A673 (cell line): ENCODE data around the gene SH3RF1. TPM values are rescaled to one million over a fixed set of nuclear protein-coding genes. Genes with fewer than 3 reads are reported as not detected.
"Not testable (repeated sequence)": the region's sequence is repeated elsewhere in the genome, so short reads cannot be mapped to it uniquely, and the experiment has no call there.

ENCODE experiments used
- BruUV-seq: library from RNA; stranded (reverse); fragments of 400-500 nt; replicated peaks from 2 replicates; lab custom pipeline; 2021; lab: Mats Ljungman, UMichigan
- CTCF ChIA-PET: fragments of 300-600 bp; sonication (Branson Sonifier 250); formaldehyde crosslinking; loops from one replicate; lab custom pipeline; 2022; ENCODE audit warnings: antibody characterized with exemption; lab: Charles Lee
- POLR2A ChIA-PET: fragments of 300-600 bp; sonication (Branson Sonifier 250); formaldehyde crosslinking; loops from one replicate; lab custom pipeline; 2022; ENCODE audit warnings: antibody characterized with exemption; ENCODE audit not compliant: low non-redundant PET; lab: Charles Lee
- DNase-seq: peaks from one replicate; pipeline ENCODE4 v3.0.0-alpha.2; 2015; ENCODE audit warnings: low spot score
- H3K27ac ChIP-seq: fragments of 200-600 bp; sonication (generic); 2 replicates; pipeline ENCODE4 v1.5.1; 2016; ENCODE audit warnings: mixed run types, low read depth, mild to moderate bottlenecking, mixed read lengths, antibody characterized with exemption, low read length; ENCODE audit not compliant: poor library complexity, severe bottlenecking
- H3K27me3 ChIP-seq: fragments of 200-600 bp; sonication (generic); replicated peaks from 2 replicates; pipeline ENCODE4 v1.6.1; 2017; ENCODE audit warnings: mixed run types, low read depth, mild to moderate bottlenecking, mixed read lengths, antibody characterized with exemption, low read length; ENCODE audit not compliant: insufficient read depth, poor library complexity
- H3K36me3 ChIP-seq: fragments of 200-600 bp; sonication (generic); 2 replicates; pipeline ENCODE4 v1.6.1; 2016; ENCODE audit warnings: mixed run types, mild to moderate bottlenecking, mixed read lengths, antibody characterized with exemption, low read length; ENCODE audit not compliant: insufficient read depth, poor library complexity, severe bottlenecking
- H3K4me1 ChIP-seq: fragments of 200-600 bp; sonication (generic); 2 replicates; pipeline ENCODE4 v1.6.1; 2017; ENCODE audit warnings: mixed run types, mild to moderate bottlenecking, mixed read lengths, antibody characterized with exemption, low read length; ENCODE audit not compliant: insufficient read depth, poor library complexity, severe bottlenecking
- H3K4me3 ChIP-seq: fragments of 200-600 bp; sonication (generic); 2 replicates; pipeline ENCODE4 v1.5.1; 2016; ENCODE audit warnings: low read depth, mixed run types, mild to moderate bottlenecking, mixed read lengths, low read length; ENCODE audit not compliant: poor library complexity, severe bottlenecking
- H3K9me3 ChIP-seq: fragments of 200-600 bp; sonication (generic); 2 replicates; pipeline ENCODE4 v1.6.1; 2016; ENCODE audit warnings: mixed run types, low read depth, mild to moderate bottlenecking, mixed read lengths, antibody characterized with exemption, low read length; ENCODE audit not compliant: poor library complexity, severe bottlenecking
- EZH2 ChIP-seq: fragments of 200-600 bp; sonication (generic); IDR thresholded peaks from 2 replicates; pipeline ENCODE4 v1.6.1; 2017; ENCODE audit warnings: borderline replicate concordance, low read depth, mild to moderate bottlenecking, mixed read lengths, antibody characterized with exemption, low read length; ENCODE audit not compliant: poor library complexity, severe bottlenecking
- intact Hi-C: fragments of 100-400 bp; cut with micrococcal nuclease; formaldehyde crosslinking; loops from one replicate; pipeline ENCODE4 v1.10.0; 2022; ENCODE audit not compliant: unreplicated experiment
- total RNA-seq: library from RNA; stranded (reverse); gene quantifications from 2 replicates; pipeline ENCODE4 v1.2.3, GENCODE V29; 2021
- TF ChIP-seq, protein P1 (sequence below): fragments of 300-800, 200-600 bp; sonication (generic); conservative IDR thresholded peaks from 2 replicates; pipeline ENCODE4 v1.5.1; 2017; ENCODE audit warnings: low read depth, mild to moderate bottlenecking, antibody characterized with exemption, low read length, moderate library complexity, mixed read lengths

SH3RF1 gene
- total RNA-seq, 1 experiment from 2014 or later = 15.3 TPM

DNA sequence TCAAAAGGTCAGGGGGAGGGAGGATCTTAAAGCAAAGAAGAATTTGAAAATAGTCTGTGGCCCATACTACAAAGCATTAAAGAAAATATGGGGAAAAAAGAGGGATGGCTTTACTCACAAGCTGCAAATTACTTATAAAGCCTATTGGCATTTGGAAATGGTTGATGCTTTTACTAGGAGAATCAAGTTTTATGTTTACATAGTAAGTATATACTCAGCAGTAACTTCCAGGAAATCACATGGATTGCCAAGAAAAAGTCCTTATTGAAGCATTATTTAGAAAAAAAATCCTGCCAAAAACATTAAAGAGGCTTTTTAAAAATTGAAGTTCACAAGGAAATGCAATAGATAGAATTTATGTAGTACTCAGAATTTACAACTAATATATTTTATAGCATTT is 8.4 kb upstream of the SH3RF1 start:
- Histone ChIP-seq H3K27me3 (no peaks in the 10 kb centered on the region), H3K27ac (no peak overlapping the region), H3K4me3 (no peak overlapping the region), H3K4me1 (peaks cover 9% of the 10 kb centered on the region), H3K36me3 (no peaks in the 10 kb centered on the region), H3K9me3 (no peaks in the 10 kb centered on the region)
- BruUV-seq = no TSS peak
- CTCF ChIA-PET = no interaction called here
- intact Hi-C loops = no loop called here
- POLR2A ChIA-PET = no interaction called here
- no peak for TF ChIP-seq EZH2
- TF ChIP-seq, protein P1, sequence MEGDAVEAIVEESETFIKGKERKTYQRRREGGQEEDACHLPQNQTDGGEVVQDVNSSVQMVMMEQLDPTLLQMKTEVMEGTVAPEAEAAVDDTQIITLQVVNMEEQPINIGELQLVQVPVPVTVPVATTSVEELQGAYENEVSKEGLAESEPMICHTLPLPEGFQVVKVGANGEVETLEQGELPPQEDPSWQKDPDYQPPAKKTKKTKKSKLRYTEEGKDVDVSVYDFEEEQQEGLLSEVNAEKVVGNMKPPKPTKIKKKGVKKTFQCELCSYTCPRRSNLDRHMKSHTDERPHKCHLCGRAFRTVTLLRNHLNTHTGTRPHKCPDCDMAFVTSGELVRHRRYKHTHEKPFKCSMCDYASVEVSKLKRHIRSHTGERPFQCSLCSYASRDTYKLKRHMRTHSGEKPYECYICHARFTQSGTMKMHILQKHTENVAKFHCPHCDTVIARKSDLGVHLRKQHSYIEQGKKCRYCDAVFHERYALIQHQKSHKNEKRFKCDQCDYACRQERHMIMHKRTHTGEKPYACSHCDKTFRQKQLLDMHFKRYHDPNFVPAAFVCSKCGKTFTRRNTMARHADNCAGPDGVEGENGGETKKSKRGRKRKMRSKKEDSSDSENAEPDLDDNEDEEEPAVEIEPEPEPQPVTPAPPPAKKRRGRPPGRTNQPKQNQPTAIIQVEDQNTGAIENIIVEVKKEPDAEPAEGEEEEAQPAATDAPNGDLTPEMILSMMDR = no peak
- no peak for DNase-seq

DNA sequence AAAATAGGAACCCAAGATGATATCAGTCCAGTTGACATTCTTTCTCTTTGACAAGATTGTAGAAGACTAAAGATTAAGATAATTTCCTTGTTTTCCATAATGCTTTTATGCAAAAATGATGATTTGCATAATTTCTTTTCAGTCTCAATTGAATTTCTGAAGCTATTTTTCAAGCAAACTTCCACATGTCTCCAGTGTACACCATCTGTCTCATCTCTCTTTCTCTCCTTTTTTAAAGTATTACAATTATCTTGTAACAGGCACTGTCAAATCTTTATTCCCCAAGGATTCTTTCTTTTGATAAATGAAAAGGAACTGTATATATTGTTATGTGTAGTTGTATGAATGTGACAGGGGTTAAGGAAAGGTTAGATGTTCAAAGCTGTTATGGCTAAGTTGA is 7.9 kb upstream of the SH3RF1 start:
- TF ChIP-seq EZH2 = no peak
- TF ChIP-seq, protein P1 = no peak
- Histone ChIP-seq H3K27me3 (no peaks in the 10 kb centered on the region), H3K4me1 (peaks cover 9% of the 10 kb centered on the region), H3K9me3 (no peaks in the 10 kb centered on the region), H3K4me3 (no peak overlapping the region), H3K36me3 (no peaks in the 10 kb centered on the region), H3K27ac (no peak overlapping the region)
- CTCF ChIA-PET = no interaction called here
- POLR2A ChIA-PET = no interaction called here
- no TSS peak for BruUV-seq
- no peak for DNase-seq
- intact Hi-C loops = no loop called here

DNA sequence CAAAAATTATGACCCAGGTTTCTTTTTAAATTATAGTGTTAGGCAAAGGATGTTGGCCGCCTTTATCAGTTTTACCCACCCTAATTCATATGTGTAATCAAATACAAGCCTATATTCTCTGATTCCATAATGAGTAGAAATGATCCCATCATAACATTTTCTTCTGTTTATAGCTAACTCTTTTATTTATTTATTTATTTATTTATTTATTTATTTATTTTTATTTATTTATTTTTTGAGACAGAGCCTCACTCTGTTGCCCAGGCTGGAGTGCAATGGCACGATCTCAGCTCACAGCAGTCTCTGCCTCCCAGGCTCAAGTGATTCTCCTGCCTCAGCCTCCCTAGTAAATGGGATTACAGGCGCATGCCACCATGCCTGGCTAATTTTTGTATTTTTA is 7.1 kb upstream of the SH3RF1 start:
- H3K27ac ChIP-seq, H3K27me3 ChIP-seq, CTCF ChIA-PET, H3K36me3 ChIP-seq, H3K4me1 ChIP-seq, DNase-seq, POLR2A ChIA-PET, BruUV-seq, H3K9me3 ChIP-seq, H3K4me3 ChIP-seq, intact Hi-C loops: not testable (repeated sequence)

DNA sequence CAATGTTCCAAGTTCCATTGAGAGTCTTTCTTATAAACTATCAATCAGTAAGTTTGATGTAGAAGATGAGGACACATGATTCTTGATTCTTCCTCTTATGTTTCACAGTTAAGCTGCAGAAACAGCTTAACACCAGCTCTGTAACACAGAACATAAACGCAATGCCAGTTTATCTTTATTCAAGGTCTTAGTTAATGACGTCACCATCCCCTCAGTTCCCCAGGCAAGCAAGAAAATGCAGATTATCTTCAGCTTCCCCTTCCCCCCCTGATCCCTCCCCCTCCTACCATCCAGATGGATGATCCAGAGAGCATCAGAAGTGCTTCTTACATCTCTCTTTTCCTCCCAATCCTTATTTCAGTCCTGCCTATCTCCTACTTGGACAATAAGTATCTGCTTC is 4.4 kb upstream of the SH3RF1 start:
- POLR2A ChIA-PET = no interaction called here
- CTCF ChIA-PET = no interaction called here
- Histone ChIP-seq H3K36me3 (no peaks in the 10 kb centered on the region), H3K27ac (no peak overlapping the region), H3K27me3 (no peaks in the 10 kb centered on the region), H3K4me3 (no peak overlapping the region), H3K4me1 (peaks cover 21% of the 10 kb centered on the region), H3K9me3 (no peaks in the 10 kb centered on the region)
- intact Hi-C loops = no loop called here
- BruUV-seq = no TSS peak
- DNase-seq = no peak
- TF ChIP-seq EZH2 = no peak
- TF ChIP-seq, protein P1 = no peak
